ENCODE data around the gene EPN1.

EPN1 gene

GRCh38 chr19:55650602-55651230 is 24.3 kb upstream of the EPN1 start:
- DNase-seq (ENCODE audit: low read depth, low spot score) = no peak
- in situ Hi-C loops (cut with HindIII; ENCODE audit: low sequenced_read_pairs) = no loop called here
- no peak for TF ChIP-seq CTCF (IDR thresholded peaks at IDR 0.05; ENCODE audit: low read depth, low read length)
- no peak overlapping the region for H3K4me3 ChIP-seq (ENCODE audit: low read depth, low read length)

- no peak for DNase-seq (ENCODE audit: low read depth, low spot score)
Measured at GRCh38 chr19:55651236-55651635, 23.8 kb upstream of the EPN1 start.

GRCh38 chr19:55652311-55653128 is 22.5 kb upstream of the EPN1 start:
- DNase-seq (ENCODE audit: low read depth, low spot score) = no peak
- TF ChIP-seq CTCF (IDR thresholded peaks at IDR 0.05; ENCODE audit: low read depth, low read length) = no peak
- in situ Hi-C loops (cut with HindIII; ENCODE audit: low sequenced_read_pairs) = no loop called here
- H3K4me3 ChIP-seq (ENCODE audit: low read depth, low read length) = no peak overlapping the region

More at GRCh38 chr19:55651236-55651635, 23.8 kb upstream of the EPN1 start:
- TF ChIP-seq CTCF (IDR thresholded peaks at IDR 0.05; ENCODE audit: low read depth, low read length) = no peak
- no peak overlapping the region for H3K4me3 ChIP-seq (ENCODE audit: low read depth, low read length)
- in situ Hi-C loops (cut with HindIII; ENCODE audit: low sequenced_read_pairs) = no loop called here

- H3K4me3 ChIP-seq (ENCODE audit: low read depth, low read length) = peak overlapping the region; percentile 69
- in situ Hi-C loops (cut with HindIII; ENCODE audit: low sequenced_read_pairs) = no loop called here
- peak; percentile 100 for TF ChIP-seq CTCF (IDR thresholded peaks at IDR 0.05; ENCODE audit: low read depth, low read length)
- DNase-seq (ENCODE audit: low read depth, low spot score) = peak; percentile 100
Measured at GRCh38 chr19:55653651-55654322, 21.2 kb upstream of the EPN1 start.

- in situ Hi-C loops (cut with HindIII; ENCODE audit: low sequenced_read_pairs) = no loop called here
- TF ChIP-seq CTCF (IDR thresholded peaks at IDR 0.05; ENCODE audit: low read depth, low read length) = no peak
- H3K4me3 ChIP-seq (ENCODE audit: low read depth, low read length) = peak overlapping the region; percentile 69
- DNase-seq (ENCODE audit: low read depth, low spot score) = peak; percentile 99
Measured at GRCh38 chr19:55654323-55654867, 20.6 kb upstream of the EPN1 start.

- in situ Hi-C loops (cut with HindIII; ENCODE audit: low sequenced_read_pairs) = no loop called here
- TF ChIP-seq CTCF (IDR thresholded peaks at IDR 0.05; ENCODE audit: low read depth, low read length) = no peak
- DNase-seq (ENCODE audit: low read depth, low spot score) = peak; percentile 68
- H3K4me3 ChIP-seq (ENCODE audit: low read depth, low read length) = peak within 1 kb of the TSS; percentile 69
Measured at GRCh38 chr19:55654868-55655647, 20.0 kb upstream of the EPN1 start, which contains the start of gene U2AF2. TSS of gene U2AF2 (plus strand) at chr19:55655035. CDS start at chr19:55655105, 70 bp downstream.
